ENCODE results near the gene TECPR2.

The TECPR2 gene

GRCh38 chr14:102544046-102544746, 181.5 kb downstream of the TECPR2 start (continued):
- TF ChIP-seq TCF4 (CRISPR knock-in tag; IDR thresholded peaks at IDR 0.05; ENCODE audit: borderline replicate concordance): no peak

GRCh38 chr14:102544747-102545460, 182.2 kb downstream of the TECPR2 start:
- ATAC-seq: no peak
- TF ChIP-seq ZFP3 (CRISPR knock-in tag; IDR thresholded peaks at IDR 0.05) (no peak), RARB (CRISPR knock-in tag; IDR thresholded peaks at IDR 0.05) (no peak), ZFP30 (CRISPR knock-in tag; IDR thresholded peaks at IDR 0.05) (no peak), CREB5 (CRISPR knock-in tag; IDR thresholded peaks at IDR 0.05; ENCODE audit: low read depth) (no peak), ESRRG (CRISPR knock-in tag; IDR thresholded peaks at IDR 0.05) (no peak), ARNTL (CRISPR knock-in tag; IDR thresholded peaks at IDR 0.05; ENCODE audit: borderline replicate concordance, low read depth) (no peak), CSDC2 (CRISPR knock-in tag; IDR thresholded peaks at IDR 0.05) (no peak), ISL1 (CRISPR knock-in tag; IDR thresholded peaks at IDR 0.05) (no peak), PPARA (CRISPR knock-in tag; IDR thresholded peaks at IDR 0.05; ENCODE audit: borderline replicate concordance) (no peak), POU6F1 (CRISPR knock-in tag; IDR thresholded peaks at IDR 0.05; ENCODE audit: borderline replicate concordance, low read depth) (no peak), ZNF70 (CRISPR knock-in tag; IDR thresholded peaks at IDR 0.05) (no peak), TCF4 (CRISPR knock-in tag; IDR thresholded peaks at IDR 0.05; ENCODE audit: borderline replicate concordance) (no peak), TOX (CRISPR knock-in tag; IDR thresholded peaks at IDR 0.05; ENCODE audit: borderline replicate concordance) (no peak)

- no peak for TF ChIP-seq ISL1 (CRISPR knock-in tag; IDR thresholded peaks at IDR 0.05)
- TF ChIP-seq TOX (CRISPR knock-in tag; IDR thresholded peaks at IDR 0.05; ENCODE audit: borderline replicate concordance): no peak
- no peak for TF ChIP-seq GLIS3 (CRISPR knock-in tag; IDR thresholded peaks at IDR 0.05)
- TF ChIP-seq POU6F1 (CRISPR knock-in tag; IDR thresholded peaks at IDR 0.05; ENCODE audit: borderline replicate concordance, low read depth): no peak
- TF ChIP-seq, protein P1, sequence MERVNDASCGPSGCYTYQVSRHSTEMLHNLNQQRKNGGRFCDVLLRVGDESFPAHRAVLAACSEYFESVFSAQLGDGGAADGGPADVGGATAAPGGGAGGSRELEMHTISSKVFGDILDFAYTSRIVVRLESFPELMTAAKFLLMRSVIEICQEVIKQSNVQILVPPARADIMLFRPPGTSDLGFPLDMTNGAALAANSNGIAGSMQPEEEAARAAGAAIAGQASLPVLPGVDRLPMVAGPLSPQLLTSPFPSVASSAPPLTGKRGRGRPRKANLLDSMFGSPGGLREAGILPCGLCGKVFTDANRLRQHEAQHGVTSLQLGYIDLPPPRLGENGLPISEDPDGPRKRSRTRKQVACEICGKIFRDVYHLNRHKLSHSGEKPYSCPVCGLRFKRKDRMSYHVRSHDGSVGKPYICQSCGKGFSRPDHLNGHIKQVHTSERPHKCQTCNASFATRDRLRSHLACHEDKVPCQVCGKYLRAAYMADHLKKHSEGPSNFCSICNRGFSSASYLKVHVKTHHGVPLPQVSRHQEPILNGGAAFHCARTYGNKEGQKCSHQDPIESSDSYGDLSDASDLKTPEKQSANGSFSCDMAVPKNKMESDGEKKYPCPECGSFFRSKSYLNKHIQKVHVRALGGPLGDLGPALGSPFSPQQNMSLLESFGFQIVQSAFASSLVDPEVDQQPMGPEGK (CRISPR knock-in tag; IDR thresholded peaks at IDR 0.05; ENCODE audit: borderline replicate concordance): no peak
- TF ChIP-seq BACH2 (CRISPR knock-in tag; IDR thresholded peaks at IDR 0.05; ENCODE audit: borderline replicate concordance): no peak
- no peak for TF ChIP-seq TCF4 (CRISPR knock-in tag; IDR thresholded peaks at IDR 0.05; ENCODE audit: borderline replicate concordance)
- no peak for TF ChIP-seq ZNF8 (CRISPR knock-in tag; IDR thresholded peaks at IDR 0.05)
- TF ChIP-seq RARB (CRISPR knock-in tag; IDR thresholded peaks at IDR 0.05): no peak
- TF ChIP-seq, protein P2, sequence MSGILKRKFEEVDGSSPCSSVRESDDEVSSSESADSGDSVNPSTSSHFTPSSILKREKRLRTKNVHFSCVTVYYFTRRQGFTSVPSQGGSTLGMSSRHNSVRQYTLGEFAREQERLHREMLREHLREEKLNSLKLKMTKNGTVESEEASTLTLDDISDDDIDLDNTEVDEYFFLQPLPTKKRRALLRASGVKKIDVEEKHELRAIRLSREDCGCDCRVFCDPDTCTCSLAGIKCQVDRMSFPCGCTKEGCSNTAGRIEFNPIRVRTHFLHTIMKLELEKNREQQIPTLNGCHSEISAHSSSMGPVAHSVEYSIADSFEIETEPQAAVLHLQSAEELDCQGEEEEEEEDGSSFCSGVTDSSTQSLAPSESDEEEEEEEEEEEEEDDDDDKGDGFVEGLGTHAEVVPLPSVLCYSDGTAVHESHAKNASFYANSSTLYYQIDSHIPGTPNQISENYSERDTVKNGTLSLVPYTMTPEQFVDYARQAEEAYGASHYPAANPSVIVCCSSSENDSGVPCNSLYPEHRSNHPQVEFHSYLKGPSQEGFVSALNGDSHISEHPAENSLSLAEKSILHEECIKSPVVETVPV (CRISPR knock-in tag; IDR thresholded peaks at IDR 0.05): no peak
- TF ChIP-seq ZFP30 (CRISPR knock-in tag; IDR thresholded peaks at IDR 0.05): no peak
- TF ChIP-seq CREB5 (CRISPR knock-in tag; IDR thresholded peaks at IDR 0.05; ENCODE audit: low read depth): no peak
- no peak for TF ChIP-seq ZNF565 (CRISPR knock-in tag; conservative IDR thresholded peaks at IDR 0.05; ENCODE audit: low read depth)
- no peak for TF ChIP-seq CSDC2 (CRISPR knock-in tag; IDR thresholded peaks at IDR 0.05)
- no peak for TF ChIP-seq ESRRG (CRISPR knock-in tag; IDR thresholded peaks at IDR 0.05)
- TF ChIP-seq ARNTL (CRISPR knock-in tag; IDR thresholded peaks at IDR 0.05; ENCODE audit: borderline replicate concordance, low read depth): no peak
- no peak for TF ChIP-seq SNAI2 (CRISPR knock-in tag; IDR thresholded peaks at IDR 0.05)
- no peak; the same call in 2 of the 3 replicates for ATAC-seq
Observed at GRCh38 chr14:102545461-102546265, 182.9 kb downstream of the TECPR2 start.

Data from SK-N-SH treated with all-trans-retinoic acid at 6 μM for 48 hours (cell line).